Activated CD4-positive, alpha-beta T cell treated with anti-CD3 and anti-CD28 coated beads for 24 hours (primary cell): ENCODE results near the gene TAGLN.

Experiments
- DNase-seq, 2 donors: peaks; one replicate each; pipeline ENCODE4 v3.0.0-alpha.2; 2020; ENCODE audit warnings: low read depth in 2 of 2

TAGLN gene

DNA sequence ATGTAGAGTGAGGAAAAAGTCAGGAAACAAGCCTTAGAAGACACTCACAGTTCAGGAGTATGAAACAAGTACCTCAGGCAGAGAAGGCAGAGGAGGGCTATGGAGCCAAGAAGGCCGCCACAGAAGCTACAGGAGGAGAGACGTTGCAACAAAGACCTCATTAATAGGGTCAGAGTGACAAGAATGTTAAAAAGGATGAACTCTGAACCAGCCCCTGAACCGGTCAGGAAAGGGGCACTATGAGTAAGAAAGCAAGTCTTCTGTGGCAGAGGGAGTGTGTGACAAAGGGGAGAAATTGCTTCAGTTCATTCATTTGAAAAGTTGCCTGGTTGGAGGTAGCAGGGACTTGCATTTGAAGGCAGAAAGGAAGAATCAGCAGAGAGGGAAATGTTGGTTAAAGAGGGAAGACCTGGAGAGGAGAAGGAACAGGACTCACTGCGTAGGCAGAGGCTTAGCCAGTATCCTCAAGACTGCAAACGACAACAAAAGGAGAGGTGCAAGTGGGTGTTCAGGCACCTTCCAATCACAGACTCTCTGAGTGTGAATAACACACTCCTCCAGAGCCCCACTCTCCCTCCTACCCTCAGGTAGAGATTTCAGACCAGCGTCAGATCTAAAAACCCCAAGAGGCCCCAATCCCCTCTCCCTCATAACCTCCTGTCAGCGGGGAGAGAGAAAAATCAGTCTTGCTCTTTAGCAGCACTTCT is 15.4 kb downstream of the TAGLN start:
- DNase-seq: no peak

DNA sequence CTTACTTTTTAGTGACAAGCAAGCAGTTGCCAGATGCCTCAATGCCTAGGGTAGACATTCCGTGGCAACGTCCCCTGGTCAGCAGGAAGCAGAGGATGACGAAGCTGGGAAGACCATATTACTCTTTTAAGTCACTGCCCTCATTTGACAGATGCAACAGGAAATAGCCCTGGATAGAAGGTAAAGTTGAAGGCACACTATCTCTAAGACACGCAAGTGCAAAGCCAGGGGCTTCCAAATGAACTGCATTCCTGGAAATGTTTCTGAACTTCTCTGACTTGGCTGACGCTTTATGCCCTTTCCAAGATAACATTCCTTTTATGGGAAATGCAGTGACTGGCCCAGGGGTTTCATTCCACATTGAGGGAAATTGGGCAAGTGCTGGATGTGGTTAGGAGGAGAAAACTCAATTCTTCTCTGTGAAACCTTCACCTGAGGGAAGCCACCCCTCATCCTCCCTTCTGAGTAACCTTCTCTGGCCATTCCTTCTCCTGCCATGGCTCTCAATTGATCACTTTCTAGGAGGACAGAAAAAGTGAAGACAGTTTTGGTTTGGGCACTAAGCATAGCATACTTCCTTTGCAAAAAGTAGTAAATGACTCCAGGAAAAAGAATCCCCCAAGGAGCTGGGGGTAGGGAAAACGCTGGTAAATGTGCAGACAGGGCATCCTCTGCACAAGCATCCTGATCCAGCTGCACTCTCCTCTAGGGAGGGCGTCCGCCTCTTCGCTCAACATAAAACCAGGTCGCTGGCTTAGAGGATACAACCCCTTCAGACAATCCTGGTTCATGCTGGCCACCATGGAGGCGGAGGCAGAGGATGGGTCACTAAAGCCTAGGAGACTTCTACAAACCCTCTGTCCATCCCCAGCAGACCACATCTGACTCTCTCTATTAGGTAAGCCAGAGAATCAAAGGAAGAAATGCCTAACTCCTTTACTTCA is 18.2 kb downstream of the TAGLN start:
- DNase-seq: no peak

DNA sequence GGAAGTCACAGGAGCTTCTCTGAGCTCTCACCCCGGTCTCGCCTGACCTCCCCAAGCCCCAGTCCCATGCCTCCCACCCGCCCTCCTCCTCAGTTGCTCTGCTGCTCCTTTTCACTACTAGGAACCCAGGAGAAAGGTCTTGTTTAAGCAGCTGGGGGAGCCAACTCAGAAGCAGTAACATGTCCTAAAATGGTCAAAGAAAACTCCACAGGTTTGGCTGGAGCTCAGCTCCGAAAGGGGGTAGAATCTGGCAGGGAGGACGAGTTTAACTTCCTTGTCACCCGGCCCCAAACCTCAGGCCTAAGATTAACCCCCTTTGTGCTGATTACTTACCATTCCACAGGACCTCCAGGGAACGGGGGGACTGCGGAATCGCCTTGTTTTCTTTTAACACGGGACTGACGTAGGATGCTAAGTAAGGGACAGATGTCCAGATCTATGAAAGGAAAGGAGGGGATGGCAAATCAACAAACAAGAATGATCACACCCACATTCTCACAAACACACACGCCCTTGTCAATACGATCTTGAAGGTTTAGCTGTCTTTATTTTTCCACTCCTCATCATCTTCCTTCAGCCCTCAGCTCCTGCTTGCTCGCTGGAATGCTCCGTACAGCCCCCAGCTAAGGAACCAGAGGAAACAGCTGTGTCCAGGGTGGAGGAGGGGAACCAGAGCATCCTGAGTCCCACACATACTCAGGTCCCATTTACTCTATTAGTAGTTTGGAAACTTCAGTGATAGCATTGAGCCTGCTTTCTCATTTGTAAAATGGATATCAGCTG is 19.2 kb downstream of the TAGLN start:
- DNase-seq: no peak

DNA sequence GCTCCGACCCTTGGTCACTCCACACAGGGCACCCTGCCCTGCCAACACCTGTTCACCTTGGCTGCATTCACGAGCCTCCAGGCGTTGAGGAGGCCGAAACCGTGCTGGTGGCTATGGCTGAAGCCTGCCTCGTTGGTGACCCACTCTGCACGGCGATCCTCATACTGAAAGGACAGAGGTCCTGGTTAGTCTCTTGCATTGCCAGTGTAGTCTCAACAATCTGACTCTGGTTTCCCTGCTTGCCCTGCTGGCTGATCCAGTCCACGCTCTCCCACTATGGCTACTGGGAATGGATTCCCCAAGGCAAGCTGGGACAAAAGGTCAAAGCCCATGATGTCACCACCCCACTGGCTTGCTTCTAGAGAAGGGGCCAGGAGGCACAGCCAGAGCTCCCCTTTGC is 19.8 kb downstream of the TAGLN start:
- DNase-seq: no peak

DNA sequence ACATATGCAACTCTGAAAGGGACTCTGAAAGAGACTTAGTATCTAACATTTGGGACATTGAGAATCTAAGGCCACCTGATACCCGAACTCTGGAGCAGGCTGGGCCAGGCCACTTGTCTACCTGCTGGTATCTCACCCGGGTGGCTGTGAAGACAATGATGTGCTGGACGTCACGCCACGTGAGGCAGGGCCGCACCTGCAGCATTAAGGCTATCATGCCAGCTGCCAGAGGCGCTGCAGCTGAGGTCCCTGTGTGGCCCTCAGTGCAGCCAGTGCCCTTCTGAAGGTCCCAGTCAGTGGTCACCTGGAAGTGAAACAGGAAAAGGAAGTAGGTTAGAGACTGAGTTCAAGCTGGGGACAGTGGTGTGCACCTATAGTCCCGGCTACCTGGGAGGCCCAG is 20.3 kb downstream of the TAGLN start:
- DNase-seq: no peak

DNA sequence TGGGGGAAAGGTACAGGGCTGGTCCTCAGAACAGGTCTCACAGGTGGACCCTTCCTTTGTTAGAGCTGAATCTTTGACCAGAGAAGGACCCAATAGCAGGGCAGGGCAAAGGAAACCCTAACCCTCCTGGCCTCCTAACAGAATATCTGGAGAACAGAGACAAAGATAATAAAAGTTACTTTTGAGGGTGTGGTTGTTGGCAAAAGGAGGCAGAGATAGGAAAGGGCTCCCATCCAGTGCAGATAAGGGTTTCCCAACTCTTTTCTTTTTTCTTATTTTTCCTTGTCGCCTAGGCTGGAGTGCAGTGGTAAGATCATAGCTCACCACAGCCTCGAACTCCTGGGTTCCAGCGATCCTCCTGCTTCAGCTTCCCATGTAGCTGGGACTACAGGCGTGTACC is 20.8 kb downstream of the TAGLN start:
- DNase-seq: no peak

DNA sequence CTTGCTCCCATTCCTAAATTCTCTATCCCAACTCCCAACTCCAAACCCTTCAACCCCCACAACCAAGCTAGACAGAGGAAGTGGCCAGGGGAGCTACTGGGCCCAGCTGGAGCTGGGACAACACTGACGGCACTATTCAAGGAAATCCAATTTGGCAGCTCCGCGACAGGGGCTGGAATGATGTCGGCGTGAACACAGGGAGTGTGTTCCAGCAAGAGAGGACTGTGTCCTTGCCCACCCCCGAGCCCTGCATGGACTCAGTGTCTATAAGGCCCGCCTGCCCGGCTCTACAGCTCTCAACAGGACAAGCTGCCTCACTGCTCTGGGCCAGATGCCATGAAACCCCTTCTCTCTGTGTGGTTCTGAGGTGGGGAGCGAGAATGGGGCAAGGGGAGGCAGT is 21.4 kb downstream of the TAGLN start:
- no peak for DNase-seq

DNA sequence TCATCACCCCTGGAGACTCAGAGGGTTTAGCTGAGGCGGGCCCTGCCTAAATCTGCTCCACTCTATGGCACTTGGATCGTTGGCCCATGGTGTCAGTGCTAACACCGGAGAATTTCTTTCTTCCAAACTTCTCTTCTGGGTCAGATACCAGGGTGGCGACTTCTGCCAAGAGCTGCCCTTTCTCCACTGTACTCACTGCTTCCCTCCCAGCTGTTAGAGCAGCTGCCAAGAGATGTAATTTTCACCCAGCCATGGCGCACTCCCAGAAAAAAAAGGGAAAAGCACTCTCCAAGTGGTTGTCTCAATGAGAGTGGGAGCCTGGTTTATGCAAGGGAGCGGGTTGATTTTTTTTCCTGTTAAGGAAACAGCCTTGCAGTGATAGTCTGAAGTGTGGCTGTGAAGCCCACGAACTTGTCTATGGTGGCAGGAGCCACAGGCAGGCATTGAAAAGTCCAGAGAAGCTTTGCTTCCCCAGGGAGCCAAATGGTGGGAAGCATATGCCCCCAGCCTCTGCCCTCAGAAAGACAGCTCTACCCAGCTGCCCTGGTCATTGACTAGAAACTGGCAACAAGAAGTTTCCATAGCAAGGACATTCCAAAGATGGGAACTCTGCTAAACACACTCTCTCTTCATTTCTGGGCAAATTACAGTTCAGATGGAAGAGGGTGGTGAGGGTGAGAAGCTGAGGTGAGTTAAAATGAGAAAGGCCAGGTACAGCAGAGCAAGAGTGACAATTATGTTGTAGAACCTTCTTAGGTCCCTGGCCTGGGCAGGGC is 22.0 kb downstream of the TAGLN start:
- no peak for DNase-seq

DNA sequence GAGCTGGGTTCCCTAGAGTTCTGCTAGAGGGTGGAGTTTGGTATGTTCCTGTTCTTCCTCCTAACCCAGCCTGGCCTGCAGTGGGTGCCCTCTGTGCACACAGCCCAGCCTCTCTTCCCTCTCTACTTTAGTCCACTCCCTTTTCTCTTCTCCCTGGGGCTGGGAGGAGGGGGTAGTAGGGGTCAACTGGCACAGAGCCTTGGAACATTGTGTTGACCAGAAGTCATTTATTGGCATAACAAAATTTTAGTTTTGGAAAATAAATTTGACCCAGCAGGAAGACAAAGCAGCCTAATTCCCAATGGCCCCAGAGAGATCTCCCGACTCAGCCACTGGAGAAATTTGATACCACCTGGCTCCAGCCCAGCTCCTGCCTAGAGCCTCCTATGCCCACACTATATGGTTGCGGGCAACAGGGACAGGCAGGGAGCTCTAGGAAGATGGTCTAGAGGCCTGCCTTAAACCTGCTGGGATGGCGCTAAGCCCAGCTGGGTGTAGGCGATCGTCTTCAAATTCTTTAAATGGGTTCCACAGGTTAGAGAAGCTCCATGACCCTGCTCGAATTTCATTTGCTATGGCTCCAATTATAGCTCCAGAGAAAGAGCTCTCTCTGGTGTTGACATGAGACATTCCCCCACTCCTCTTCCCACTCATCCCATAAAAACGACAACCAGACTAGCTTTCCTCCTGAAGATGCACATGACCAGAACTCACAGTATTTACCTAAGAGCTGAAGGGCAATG is 22.8 kb downstream of the TAGLN start:
- DNase-seq: no peak

DNA sequence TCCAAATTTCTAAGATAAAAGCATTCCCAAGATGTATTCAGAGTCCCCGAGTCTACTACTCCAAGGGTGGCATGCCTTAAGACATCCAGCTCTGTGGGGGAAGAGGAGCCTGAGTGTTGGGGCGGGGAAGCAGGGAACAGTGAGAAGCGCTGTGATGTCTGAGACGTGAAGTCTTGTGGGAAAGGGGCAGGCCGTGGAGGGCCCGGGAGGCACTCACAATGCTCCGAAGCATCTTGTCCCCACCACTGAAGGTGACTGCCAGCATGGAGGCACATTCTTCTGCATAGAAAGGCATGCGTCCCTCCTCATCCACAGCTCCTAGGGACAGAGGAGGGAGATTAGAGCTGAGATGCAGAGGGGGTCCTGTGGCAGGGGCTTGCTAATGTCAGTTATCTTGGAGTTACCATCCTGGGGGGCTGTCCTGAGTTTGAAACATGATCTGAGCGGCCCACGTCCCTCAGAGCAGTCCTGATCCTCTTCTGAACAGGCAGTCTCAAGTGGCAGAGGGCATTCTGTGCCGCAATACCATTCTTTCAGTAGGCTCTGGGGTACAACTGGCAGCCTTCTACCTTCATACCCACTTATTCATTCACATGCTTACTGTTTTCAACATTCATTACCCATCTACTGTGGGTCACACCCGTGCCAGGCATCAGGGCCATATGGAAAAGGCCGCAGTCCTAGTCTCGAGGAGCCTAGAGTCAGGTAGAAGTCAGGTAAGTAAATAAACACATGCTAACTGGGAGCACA is 24.0 kb downstream of the TAGLN start:
- no peak for DNase-seq

DNA sequence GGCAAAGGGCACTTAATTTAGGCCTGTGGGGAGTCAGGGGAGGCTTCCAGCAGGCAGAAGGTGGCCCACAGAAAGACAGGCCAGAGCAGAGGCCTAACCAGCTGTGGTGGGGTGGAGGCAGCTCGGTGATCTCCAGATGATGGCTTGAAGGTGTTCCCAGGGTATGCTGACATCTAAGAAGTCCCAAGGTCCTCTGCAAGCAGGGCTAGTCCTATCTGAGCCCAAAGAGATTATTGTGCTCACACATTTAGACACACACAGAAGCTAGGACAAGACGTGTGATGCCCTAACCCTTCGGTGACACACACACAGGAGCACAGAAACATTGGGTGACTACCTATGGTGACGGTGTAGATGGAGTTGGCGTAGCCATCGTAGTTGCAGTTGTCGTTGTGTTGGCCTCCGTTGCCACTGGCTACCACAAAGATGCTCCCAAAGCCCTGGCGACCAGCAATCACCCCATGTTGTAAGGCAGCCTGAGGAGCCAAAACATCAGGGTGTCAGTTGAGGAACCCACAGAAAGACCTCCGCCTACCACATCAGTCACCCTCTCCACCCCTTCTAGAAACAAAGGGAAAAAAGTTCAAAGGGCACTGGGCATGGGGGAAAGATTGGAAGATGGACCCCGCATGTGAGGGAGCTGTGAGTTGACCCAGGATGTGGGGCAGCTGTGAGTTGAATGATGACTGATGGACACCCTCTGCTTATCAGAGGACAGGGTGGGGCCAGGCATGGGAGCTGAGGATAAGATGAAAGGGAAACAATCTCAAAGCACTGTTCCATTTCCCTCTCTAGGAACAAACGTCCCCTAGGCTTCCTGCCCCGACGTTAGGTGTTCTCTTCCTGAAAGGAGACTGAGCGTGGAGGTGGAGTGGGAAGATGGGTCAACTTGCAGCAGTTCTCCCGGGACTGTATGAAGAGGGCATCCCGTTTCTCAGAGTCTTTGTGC is 24.8 kb downstream of the TAGLN start:
- no peak for DNase-seq

DNA sequence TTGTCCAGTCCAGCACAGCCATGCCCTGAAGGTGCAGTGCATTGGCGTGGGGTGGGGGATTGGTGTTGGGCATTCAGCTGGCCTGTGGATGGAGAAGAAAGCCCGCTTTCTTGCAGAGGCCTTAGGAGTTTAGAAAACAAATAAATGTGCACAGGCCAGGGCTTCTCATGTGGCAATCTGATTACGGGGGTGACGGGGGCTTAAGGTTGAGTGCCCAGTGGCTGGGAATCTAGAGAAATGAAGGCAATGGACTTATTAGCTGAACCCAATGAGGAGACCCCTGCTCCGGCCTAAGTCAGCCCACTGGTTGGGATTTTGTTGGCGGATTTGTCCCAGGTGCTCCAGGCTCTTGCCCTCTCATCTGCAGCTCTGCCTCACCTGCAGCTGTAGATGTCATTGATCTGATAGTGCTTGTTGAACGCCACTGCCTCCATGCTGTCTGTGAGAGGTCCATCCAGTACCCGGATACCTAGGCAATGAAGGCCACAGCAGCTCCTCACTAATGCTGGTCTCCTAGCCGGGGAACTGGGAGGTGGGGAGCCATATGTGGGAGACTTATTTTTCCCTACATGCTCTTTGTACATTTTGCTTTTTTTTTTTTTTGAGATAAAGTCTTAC is 26.5 kb downstream of the TAGLN start:
- no peak for DNase-seq

DNA sequence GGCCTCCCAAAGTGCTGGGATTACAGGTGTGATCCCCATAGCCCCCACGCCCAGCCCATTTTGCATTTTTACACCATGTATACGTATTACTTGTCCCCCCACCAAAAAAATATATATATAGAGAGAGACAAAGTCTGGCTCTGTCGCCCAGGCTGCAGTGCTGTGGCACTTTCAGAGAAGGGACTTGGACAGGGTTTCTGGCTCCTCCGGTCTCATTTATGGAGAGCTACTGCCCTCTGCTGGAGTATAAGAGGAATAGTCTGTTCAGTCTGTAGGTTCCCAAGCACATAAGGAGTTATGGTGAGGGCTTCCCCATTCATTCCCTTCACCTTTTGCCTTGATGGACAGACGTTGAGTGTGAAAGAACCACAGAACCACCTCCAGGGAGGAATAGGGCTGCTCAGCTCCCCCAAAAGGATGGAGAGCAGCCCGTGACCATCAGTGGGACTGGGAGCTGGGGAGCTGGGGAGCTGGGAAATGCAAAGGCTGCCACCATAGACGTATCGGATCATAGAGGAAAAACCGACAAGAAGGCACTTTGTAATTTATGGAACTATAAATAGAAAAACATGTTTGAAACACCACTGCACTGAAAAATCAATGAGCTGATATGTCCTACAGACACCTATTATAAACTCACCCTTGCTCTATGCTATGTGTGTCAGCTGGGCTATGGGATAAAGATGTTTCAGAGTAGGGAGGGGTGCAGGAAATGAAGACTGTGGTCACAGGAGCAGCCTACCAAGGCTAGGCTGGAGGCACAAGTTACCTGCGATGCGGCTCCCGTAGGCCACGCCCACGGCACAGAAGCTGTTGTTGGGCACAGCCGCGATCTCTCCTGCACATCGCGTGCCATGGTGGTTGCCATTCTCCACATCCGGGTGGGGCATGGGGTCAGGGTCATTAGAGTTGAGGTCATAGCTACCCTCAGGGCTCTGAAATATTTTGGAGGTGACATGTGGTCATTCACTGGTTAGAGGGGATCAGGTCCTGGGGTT is 27.5 kb downstream of the TAGLN start:
- DNase-seq: no peak

DNA sequence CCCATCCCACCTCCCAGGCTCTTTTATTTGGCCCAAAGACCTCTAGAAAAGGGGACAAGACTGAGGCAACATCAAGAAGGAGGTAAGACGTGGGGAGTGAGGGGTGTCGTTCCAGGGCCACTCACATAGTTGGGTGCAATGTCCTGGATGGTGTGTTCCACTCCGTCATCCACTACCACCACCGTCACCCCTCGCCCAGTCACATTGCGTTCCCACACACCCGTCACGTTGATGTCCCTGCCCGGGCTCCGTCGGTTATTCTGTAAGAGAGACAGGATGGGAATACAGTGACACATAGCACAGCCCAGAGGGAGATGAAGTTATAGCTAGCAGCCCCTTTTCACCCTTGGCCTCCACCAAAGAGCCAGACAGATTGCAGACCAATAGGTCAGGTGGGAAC is 28.9 kb downstream of the TAGLN start:
- DNase-seq: no peak

DNA sequence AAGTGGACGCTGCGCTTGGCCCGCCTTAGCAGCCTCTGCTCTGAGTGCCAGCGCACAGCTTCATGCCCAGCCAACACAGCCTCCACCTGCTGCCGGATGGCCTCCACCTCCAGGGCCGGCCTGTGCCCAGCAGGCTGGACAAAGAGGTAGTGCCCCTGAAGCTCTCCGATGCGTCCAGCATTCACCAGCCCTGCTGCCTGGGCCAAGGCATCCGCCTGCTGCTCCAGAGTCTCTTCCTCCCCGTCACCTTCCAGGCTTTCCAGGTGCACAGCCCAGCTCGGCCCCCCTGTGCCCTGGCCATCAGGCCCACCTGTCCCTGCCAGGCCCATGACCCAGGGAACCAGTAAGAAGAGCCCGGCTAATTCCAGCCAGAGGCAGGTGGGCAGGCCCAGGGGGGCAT is 30.2 kb downstream of the TAGLN start:
- no peak for DNase-seq

DNA sequence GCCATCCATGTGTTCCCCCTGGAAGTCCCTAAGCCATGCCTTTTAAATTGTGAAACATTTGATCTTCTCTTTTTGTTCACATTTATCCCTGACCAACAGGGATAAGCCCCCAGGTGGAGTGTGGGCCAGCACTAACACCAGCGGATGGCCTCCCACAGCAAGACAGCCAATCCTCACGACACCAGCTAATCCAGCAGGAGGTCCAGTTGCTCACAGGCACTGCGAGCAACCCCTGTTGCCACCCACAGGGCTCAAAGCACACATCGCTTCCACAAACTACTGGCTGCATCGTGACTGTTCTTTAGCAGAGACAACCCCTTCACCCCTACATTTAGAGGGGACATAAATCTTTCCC is 30.7 kb downstream of the TAGLN start:
- DNase-seq: no peak

DNA sequence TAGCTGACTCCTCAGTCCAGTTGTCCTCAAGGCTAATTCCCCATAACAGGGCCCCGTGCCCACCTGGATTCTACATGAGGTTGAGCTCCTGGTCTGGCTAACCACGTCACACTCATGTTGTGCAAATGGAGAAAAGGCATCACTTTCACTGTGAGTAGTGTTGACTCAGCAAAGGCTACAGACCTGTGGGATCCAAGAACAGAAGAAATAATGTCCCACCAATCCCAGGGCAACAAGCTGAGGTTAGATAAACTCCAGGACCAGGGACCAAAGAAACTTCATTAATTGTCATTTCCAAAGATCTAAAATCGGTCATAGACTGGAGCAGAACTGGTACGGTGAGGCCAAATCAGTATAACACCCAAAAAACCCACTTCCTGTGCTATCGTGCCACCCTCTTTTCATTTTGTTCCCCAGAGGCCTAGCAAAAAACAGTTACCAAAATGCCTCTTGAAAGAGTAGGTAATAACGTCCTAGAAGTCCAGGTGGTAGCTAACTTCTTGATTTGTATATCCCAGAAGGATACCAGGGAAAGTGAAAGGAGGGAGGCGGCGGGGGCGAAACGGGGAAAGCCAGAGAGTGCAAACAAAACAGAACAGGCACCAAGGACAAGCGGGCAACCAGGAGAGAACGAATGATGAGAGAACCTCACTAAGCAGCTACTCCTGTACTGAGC is 31.3 kb downstream of the TAGLN start:
- DNase-seq: peak; percentile 26 to 27
